ENCODE measurements around the gene YPEL5. TPM values are rescaled to one million over a fixed set of nuclear protein-coding genes. Genes with fewer than 3 reads are reported as not detected.

YPEL5 gene
- polyA plus RNA-seq, 3 donors, result 231 to 254 (median 235) TPM

GRCh38 chr2:30155202-30155601 lies 8.4 kb downstream of the YPEL5 start:
- Histone ChIP-seq H3K9ac (ENCODE audit: insufficient read depth, low read length, poor library complexity, severe bottlenecking) (no peak overlapping the region), H3K27me3 (ENCODE audit: control insufficient read depth in 2 of 2, insufficient read depth in 2 of 2, low read length in 2 of 2) (no peaks in the 10 kb centered on the region), H3K9me3 (replicated peaks in 1 of 2; ENCODE audit: control insufficient read depth in 1 of 2, insufficient read depth in 1 of 2, low read length in 2 of 2) (no peaks in the 10 kb centered on the region), H3K4me3 (replicated peaks in 1 of 3; ENCODE audit: low read depth in 2 of 3, low read length in 3 of 3) (no peak overlapping the region), H3K79me2 (ENCODE audit: insufficient read depth, low read length) (peaks cover 52% of the 10 kb centered on the region), H3K27ac (ENCODE audit: low read depth in 1 of 2, low read length in 2 of 2) (no peak overlapping the region), H3K4me2 (replicated peaks; ENCODE audit: extremely low read depth, low read length, poor library complexity, severe bottlenecking) (no peak overlapping the region), H3K36me3 (replicated peaks in 1 of 2; ENCODE audit: control insufficient read depth in 1 of 2, insufficient read depth in 2 of 2, low read length in 2 of 2) (peaks cover 74 to 92% of the 10 kb centered on the region in 2 donors), H4K20me1 (ENCODE audit: insufficient read depth, low read length) (peaks cover 100% of the 10 kb centered on the region), H3K4me1 (ENCODE audit: control insufficient read depth in 1 of 2, insufficient read depth in 2 of 2, low read length in 2 of 2) (peaks cover 5 to 8% of the 10 kb centered on the region in 2 donors), H2AFZ (ENCODE audit: insufficient read depth, low read depth, low read length, poor library complexity, severe bottlenecking) (no peak overlapping the region)
- TF ChIP-seq, protein P1, sequence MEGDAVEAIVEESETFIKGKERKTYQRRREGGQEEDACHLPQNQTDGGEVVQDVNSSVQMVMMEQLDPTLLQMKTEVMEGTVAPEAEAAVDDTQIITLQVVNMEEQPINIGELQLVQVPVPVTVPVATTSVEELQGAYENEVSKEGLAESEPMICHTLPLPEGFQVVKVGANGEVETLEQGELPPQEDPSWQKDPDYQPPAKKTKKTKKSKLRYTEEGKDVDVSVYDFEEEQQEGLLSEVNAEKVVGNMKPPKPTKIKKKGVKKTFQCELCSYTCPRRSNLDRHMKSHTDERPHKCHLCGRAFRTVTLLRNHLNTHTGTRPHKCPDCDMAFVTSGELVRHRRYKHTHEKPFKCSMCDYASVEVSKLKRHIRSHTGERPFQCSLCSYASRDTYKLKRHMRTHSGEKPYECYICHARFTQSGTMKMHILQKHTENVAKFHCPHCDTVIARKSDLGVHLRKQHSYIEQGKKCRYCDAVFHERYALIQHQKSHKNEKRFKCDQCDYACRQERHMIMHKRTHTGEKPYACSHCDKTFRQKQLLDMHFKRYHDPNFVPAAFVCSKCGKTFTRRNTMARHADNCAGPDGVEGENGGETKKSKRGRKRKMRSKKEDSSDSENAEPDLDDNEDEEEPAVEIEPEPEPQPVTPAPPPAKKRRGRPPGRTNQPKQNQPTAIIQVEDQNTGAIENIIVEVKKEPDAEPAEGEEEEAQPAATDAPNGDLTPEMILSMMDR (IDR thresholded peaks at IDR 0.05), result no peak
- no peaks in the 10 kb centered on the region for H3K27me3 Mint-ChIP-seq (ENCODE audit: low read depth in 3 of 3)
- H3K36me3 Mint-ChIP-seq, result peaks cover 71 to 90% of the 10 kb centered on the region in 2 donors
- intact Hi-C loops (cut with micrococcal nuclease), result no loop called here
- no peak overlapping the region for H3K4me3 Mint-ChIP-seq
- peaks cover 0 to 2% (median 0%) of the 10 kb centered on the region in 7 donors for H3K9me3 Mint-ChIP-seq
- peaks cover 12% of the 10 kb centered on the region for H3K4me1 Mint-ChIP-seq
- H3K27ac Mint-ChIP-seq, result no peak overlapping the region
- no peak for DNase-seq
- no CpG with 5 or more reads among the region's 2 CpGs for WGBS (ENCODE audit: insufficient coverage)

GRCh38 chr2:30155889-30156658 lies 9.3 kb downstream of the YPEL5 start:
- Mint-ChIP-seq H3K4me3 (no peak overlapping the region), H3K27me3 (ENCODE audit: low read depth in 3 of 3) (no peaks in the 10 kb centered on the region), H3K4me1 (peaks cover 4% of the 10 kb centered on the region), H3K36me3 (peaks cover 70 to 90% of the 10 kb centered on the region in 2 donors), H3K27ac (no peak overlapping the region), H3K9me3 (peaks cover 0 to 2% (median 0%) of the 10 kb centered on the region in 7 donors)
- 100% methylated on average over 1 of the region's 3 CpGs for WGBS (ENCODE audit: insufficient coverage)
- peaks cover 100% of the 10 kb centered on the region for H4K20me1 ChIP-seq (ENCODE audit: insufficient read depth, low read length)
- TF ChIP-seq, protein P1 (IDR thresholded peaks at IDR 0.05), result no peak
- no peaks in the 10 kb centered on the region for H3K4me1 ChIP-seq (ENCODE audit: control insufficient read depth in 1 of 2, insufficient read depth in 2 of 2, low read length in 2 of 2)
- peaks cover 78 to 93% of the 10 kb centered on the region in 2 donors for H3K36me3 ChIP-seq (replicated peaks in 1 of 2; ENCODE audit: control insufficient read depth in 1 of 2, insufficient read depth in 2 of 2, low read length in 2 of 2)
- H3K9me3 ChIP-seq (replicated peaks in 1 of 2; ENCODE audit: control insufficient read depth in 1 of 2, insufficient read depth in 1 of 2, low read length in 2 of 2), result no peaks in the 10 kb centered on the region
- no peaks in the 10 kb centered on the region for H3K27me3 ChIP-seq (ENCODE audit: control insufficient read depth in 2 of 2, insufficient read depth in 2 of 2, low read length in 2 of 2)
- H3K4me2 ChIP-seq (replicated peaks; ENCODE audit: extremely low read depth, low read length, poor library complexity, severe bottlenecking), result no peak overlapping the region
- intact Hi-C loops (cut with micrococcal nuclease), result no loop called here
- H3K27ac ChIP-seq (ENCODE audit: low read depth in 1 of 2, low read length in 2 of 2), result no peak overlapping the region
- peaks cover 43% of the 10 kb centered on the region for H3K79me2 ChIP-seq (ENCODE audit: insufficient read depth, low read length)
- H3K4me3 ChIP-seq (replicated peaks in 1 of 3; ENCODE audit: low read depth in 2 of 3, low read length in 3 of 3), result no peak overlapping the region
- H3K9ac ChIP-seq (ENCODE audit: insufficient read depth, low read length, poor library complexity, severe bottlenecking), result no peak overlapping the region
- no peak for DNase-seq
- H2AFZ ChIP-seq (ENCODE audit: insufficient read depth, low read depth, low read length, poor library complexity, severe bottlenecking), result no peak overlapping the region

Measured in CD14-positive monocyte (primary cell).